BE2C (cell line): ENCODE measurements around the gene PRSS38.

Source experiments
- DNase-seq: peaks from one replicate; pipeline ENCODE4 v3.0.0-alpha.2; 2020
- H3K27me3 ChIP-seq: fragments of 250-450 bp; sonication (Bioruptor Pico); 2 replicates; pipeline ENCODE4 v1.5.1; 2020; ENCODE audit warnings: mild to moderate bottlenecking
- H3K36me3 ChIP-seq: fragments of 250-450 bp; sonication (Bioruptor Pico); 2 replicates; pipeline ENCODE4 v1.5.1; 2020; ENCODE audit warnings: mild to moderate bottlenecking
- H3K4me1 ChIP-seq: fragments of 250-450 bp; sonication (Bioruptor Pico); 2 replicates; pipeline ENCODE4 v1.5.1; 2020
- H3K4me3 ChIP-seq: 2 replicates; pipeline ENCODE4 v1.5.1; 2011; ENCODE audit warnings: low read depth, low read length
- H3K9me3 ChIP-seq: fragments of 250-450 bp; sonication (Bioruptor Pico); 2 replicates; pipeline ENCODE4 v1.5.1; 2020
- TF ChIP-seq, protein P1 (sequence below): IDR thresholded peaks from 2 replicates; pipeline ENCODE4 v1.5.1; 2012; ENCODE audit warnings: mild to moderate bottlenecking, low read depth, low read length

PRSS38 gene

DNA sequence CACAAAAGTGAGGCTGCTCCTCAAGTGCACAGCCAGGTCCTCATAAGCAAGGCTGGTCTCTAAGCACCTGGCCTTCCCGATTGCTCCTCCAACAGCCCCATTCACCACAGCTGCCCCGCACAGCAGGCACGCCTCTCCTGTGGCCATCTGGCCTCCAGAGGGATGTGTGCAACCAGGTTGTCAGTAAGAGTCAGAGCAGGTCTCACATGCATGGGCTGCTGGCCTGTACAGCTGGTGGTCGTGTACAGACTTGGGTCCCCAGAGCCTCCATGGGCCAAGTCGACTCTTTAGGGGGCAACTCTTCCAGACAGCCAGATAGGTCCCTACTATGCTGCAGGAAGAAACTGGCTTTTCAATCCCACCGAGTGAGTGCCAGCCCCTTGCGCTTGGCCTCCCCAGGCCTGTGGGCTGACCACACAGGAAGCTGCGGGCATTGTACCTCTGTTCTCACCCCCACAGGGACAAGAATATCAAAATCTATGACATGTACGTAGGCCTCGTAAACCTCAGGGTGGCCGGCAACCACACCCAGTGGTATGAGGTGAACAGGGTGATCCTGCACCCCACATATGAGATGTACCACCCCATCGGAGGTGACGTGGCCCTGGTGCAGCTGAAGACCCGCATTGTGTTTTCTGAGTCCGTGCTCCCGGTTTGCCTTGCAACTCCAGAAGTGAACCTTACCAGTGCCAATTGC is 1.4 kb downstream of the PRSS38 start:
- peaks cover 3% of the 10 kb centered on the region; the same call in 1 of the 2 replicates for H3K9me3 ChIP-seq
- no peaks in the 10 kb centered on the region for H3K27me3 ChIP-seq
- no peak overlapping the region for H3K4me3 ChIP-seq
- no peaks in the 10 kb centered on the region for H3K36me3 ChIP-seq
- DNase-seq, result no peak
- TF ChIP-seq, protein P1, sequence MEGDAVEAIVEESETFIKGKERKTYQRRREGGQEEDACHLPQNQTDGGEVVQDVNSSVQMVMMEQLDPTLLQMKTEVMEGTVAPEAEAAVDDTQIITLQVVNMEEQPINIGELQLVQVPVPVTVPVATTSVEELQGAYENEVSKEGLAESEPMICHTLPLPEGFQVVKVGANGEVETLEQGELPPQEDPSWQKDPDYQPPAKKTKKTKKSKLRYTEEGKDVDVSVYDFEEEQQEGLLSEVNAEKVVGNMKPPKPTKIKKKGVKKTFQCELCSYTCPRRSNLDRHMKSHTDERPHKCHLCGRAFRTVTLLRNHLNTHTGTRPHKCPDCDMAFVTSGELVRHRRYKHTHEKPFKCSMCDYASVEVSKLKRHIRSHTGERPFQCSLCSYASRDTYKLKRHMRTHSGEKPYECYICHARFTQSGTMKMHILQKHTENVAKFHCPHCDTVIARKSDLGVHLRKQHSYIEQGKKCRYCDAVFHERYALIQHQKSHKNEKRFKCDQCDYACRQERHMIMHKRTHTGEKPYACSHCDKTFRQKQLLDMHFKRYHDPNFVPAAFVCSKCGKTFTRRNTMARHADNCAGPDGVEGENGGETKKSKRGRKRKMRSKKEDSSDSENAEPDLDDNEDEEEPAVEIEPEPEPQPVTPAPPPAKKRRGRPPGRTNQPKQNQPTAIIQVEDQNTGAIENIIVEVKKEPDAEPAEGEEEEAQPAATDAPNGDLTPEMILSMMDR, result no peak
- no peaks in the 10 kb centered on the region for H3K4me1 ChIP-seq

DNA sequence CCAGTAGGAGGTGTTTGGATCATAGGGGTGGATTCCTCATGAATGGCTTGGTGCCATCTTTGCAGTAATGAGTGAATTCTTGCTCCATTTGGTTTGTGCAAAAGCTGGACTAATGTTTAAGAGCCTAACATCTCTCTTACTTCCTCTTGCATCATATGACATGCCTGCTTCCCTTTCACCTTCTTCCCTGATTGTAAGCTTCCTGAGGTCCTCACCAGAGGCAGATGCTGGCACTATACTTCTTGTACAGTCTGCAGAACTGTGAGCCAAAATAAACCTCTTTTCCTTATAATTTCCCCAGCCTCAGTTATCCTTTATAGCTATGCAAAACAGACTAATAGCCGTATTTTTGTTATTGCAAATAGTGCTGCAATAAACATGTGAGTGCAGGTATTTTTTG is 8.1 kb downstream of the PRSS38 start:
- no peak for DNase-seq
- H3K27me3 ChIP-seq, result peaks cover 6% of the 10 kb centered on the region
- no peaks in the 10 kb centered on the region for H3K9me3 ChIP-seq
- no peak overlapping the region for H3K4me3 ChIP-seq
- TF ChIP-seq, protein P1, result no peak
- H3K36me3 ChIP-seq, result no peaks in the 10 kb centered on the region
- H3K4me1 ChIP-seq, result no peaks in the 10 kb centered on the region

DNA sequence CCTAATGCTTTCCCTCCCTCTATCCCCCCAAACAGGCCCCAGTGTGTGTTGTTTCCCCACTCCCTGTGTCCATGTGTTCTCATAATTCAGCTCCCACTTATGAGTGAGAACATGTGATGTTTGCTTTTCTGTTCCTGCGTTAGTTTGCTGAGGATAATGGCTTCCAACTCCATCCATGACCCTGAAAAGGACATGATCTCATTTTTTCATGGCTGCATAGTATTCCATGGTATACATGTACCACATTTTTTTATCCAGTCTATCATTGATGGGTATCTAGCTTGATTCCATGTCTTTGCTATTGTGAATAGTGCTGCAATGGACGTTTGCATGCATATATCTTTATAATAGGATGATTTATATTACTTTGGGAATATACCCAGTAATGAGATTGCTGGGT is 8.7 kb downstream of the PRSS38 start:
- no peak overlapping the region for H3K4me3 ChIP-seq
- peaks cover 9% of the 10 kb centered on the region for H3K27me3 ChIP-seq
- TF ChIP-seq, protein P1, result no peak
- H3K4me1 ChIP-seq, result no peaks in the 10 kb centered on the region
- no peak for DNase-seq
- no peaks in the 10 kb centered on the region for H3K9me3 ChIP-seq
- H3K36me3 ChIP-seq, result no peaks in the 10 kb centered on the region

- H3K4me1 ChIP-seq, result no peaks in the 10 kb centered on the region
- H3K9me3 ChIP-seq, result no peaks in the 10 kb centered on the region; the same call in 1 of the 2 replicates
- no peaks in the 10 kb centered on the region for H3K36me3 ChIP-seq
- no peak for DNase-seq
- H3K4me3 ChIP-seq, result no peak overlapping the region
- TF ChIP-seq, protein P1, result no peak
- peaks cover 10% of the 10 kb centered on the region for H3K27me3 ChIP-seq
These were observed 13.3 kb downstream of the PRSS38 start for GRCh38 chr1:227828786-227829185.

DNA sequence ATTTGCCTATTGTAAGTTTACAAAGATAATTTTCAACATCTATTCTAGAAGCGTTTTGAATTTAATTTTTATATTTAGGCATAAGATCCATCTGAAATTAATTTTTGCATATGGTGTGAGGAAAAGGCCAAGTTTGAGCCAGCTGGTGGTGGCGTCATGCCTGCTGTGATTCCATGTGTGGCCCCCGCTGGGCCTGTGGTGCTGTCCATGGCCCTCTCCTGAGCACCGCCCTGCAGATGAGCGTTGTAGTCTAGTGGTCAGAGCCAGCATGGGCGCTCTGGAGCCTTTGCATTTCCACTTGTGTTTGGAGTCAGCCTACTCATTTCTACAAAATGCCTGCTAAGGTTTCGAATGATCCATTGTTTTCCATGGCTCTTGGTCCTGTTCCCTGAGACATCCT is 22.7 kb downstream of the PRSS38 start:
- H3K4me1 ChIP-seq, result no peaks in the 10 kb centered on the region
- no peaks in the 10 kb centered on the region for H3K27me3 ChIP-seq
- no peaks in the 10 kb centered on the region for H3K9me3 ChIP-seq
- H3K36me3 ChIP-seq, result no peaks in the 10 kb centered on the region
- no peak for DNase-seq
- TF ChIP-seq, protein P1, result no peak
- H3K4me3 ChIP-seq, result no peak overlapping the region

DNA sequence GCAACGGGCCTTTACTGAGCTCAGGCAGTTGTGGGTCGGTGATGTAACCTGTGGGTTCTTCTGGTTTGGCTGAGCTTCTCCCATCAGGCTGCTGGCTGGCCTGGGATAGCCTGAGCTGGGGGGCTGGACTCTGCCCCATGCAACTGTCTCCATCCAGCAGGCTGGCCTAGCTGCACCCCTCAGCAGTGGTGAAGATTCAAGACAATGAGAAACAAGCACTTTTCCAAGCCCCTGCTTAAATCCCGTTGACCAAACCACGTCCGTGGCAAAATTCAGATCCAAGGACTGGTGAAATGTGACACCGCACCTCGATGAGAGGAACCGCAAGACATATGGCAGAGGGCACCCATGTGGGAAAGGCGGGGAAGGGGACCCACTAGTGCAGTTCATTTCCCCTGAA is 25.6 kb downstream of the PRSS38 start:
- H3K4me3 ChIP-seq, result no peak overlapping the region
- no peaks in the 10 kb centered on the region for H3K36me3 ChIP-seq
- TF ChIP-seq, protein P1, result no peak
- no peaks in the 10 kb centered on the region for H3K4me1 ChIP-seq
- no peaks in the 10 kb centered on the region for H3K9me3 ChIP-seq
- DNase-seq, result no peak
- H3K27me3 ChIP-seq, result no peaks in the 10 kb centered on the region
